ENCODE data around the gene DEUP1. TPM values are rescaled to one million over a fixed set of nuclear protein-coding genes. Genes with fewer than 3 reads are reported as not detected.
"Not testable (repeated sequence)": the region's sequence is repeated elsewhere in the genome, so short reads cannot be mapped to it uniquely, and the experiment has no call there.

DEUP1 gene
- total and polyA plus RNA-seq, 9 of the 15 experiments (the other 6 are each of a cell fraction or from before 2014, with no cell fraction given), result 1.4 to 10.9 (median 9.3) TPM

DNA sequence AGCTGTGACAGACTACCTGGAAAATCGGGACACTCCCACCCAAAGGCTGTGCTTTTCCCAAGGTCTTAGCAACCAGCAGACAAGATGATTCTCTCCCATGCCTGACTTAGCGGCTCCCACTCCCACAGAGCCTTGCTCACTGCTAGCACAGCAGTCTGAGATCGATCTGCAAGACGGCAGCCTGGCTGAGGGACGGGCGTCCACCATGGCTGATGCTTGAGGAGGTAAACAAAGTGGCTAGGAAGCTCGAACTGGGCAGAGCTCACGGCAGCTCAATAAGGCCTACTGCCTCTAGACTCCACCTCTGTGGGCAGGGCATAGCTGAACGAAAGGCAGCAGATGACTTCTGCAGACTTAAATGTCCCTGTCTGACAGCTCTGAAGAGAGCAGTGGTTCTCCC lies 127.7 kb downstream of the DEUP1 start (continued):
- TF ChIP-seq, protein P1, sequence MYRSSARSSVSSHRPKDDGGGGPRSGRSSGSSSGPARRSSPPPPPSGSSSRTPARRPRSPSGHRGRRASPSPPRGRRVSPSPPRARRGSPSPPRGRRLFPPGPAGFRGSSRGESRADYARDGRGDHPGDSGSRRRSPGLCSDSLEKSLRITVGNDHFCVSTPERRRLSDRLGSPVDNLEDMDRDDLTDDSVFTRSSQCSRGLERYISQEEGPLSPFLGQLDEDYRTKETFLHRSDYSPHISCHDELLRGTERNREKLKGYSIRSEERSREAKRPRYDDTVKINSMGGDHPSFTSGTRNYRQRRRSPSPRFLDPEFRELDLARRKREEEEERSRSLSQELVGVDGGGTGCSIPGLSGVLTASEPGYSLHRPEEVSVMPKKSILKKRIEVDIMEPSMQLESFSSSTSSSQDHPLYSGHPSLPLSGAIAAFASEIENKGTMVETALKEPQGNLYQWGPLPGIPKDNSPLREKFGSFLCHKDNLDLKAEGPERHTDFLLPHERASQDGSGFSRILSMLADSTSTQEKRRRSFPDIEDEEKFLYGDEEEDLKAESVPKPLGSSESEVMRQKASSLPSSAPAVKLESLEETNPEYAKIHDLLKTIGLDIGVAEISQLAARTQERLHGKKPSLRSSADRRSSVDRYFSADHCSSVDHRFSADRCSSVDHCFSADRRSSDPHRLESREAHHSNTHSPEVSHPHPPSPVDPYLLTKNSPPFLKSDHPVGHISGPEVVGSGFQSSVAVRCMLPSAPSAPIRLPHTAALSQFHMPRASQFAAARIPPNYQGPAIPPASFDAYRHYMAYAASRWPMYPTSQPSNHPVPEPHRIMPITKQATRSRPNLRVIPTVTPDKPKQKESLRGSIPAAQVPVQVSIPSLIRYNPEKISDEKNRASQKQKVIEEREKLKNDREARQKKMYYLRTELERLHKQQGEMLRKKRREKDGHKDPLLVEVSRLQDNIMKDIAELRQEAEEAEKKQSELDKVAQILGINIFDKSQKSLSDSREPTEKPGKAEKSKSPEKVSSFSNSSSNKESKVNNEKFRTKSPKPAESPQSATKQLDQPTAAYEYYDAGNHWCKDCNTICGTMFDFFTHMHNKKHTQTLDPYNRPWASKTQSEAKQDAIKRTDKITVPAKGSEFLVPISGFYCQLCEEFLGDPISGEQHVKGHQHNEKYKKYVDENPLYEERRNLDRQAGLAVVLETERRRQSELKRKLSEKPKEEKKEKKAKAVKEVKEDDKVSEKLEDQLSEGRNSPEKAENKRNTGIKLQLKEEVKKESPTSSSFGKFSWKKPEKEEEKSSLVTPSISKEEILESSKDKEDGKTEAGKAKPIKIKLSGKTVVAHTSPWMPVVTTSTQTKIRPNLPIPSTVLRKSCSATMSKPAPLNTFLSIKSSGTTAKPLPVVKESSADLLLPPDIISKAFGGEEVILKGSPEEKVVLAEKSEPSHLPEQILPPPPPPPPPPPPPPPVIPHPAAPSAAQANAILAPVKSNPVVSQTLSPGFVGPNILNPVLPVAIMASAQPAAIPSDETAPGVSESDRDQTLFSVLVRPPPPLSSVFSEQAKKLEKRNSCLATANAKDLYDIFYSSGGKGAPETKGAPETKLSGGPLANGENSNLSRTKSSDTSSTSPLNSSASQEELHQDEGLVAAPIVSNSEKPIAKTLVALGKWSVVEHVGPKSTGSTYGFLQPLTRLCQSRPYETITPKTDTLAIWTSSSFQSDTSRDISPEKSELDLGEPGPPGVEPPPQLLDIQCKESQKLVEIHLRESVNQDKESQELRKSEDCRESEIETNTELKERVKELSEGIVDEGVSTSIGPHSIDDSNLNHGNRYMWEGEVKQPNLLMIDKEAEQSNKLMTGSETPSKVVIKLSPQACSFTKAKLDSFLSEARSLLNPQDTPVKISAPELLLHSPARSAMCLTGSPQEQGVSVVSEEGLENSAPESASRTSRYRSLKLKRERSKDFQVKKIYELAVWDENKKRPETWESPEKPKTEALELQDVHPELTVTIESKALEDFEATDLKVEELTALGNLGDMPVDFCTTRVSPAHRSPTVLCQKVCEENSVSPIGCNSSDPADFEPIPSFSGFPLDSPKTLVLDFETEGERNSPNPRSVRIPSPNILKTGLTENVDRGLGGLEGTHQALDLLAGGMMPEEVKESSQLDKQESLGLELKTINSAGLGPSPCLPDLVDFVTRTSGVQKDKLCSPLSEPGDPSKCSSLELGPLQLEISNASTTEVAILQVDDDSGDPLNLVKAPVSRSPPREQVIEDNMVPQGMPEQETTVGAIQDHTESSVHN (IDR thresholded peaks at IDR 0.05; ENCODE audit: borderline replicate concordance in 1 of 2, low read depth in 1 of 2), result no peak

DNA sequence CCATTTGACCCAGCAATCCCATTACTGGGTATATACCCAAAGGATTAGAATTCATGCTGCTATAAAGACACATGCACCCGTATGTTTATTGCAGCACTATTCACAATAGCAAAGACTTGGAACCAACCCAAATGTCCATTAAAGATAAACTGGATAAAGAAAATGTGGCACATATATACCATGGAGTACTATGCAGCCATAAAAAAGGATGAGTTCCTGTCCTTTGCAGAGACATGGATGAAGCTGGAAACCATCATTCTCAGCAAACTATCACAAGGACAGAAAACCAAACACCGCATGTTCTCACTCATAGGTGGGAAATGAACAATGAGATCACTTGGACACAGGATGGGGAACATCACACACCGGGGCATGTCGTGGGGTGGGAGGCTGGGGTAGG lies 133.1 kb downstream of the DEUP1 start:
- DNase-seq (ENCODE audit: extremely low read depth in 1 of 4, low spot score in 3 of 4); CTCF ChIA-PET (ENCODE audit: low intra/inter-chr PET ratio); BruUV-seq (replicated peaks); ATAC-seq; H3K27ac ChIP-seq (ENCODE audit: extremely low read depth, low read depth, low read length); H3K4me1 ChIP-seq (replicated peaks in 1 of 2; ENCODE audit: control insufficient read depth in 2 of 2, insufficient read depth in 2 of 2, low read length in 2 of 2); intact Hi-C loops (cut with micrococcal nuclease); H3K4me2 ChIP-seq (ENCODE audit: insufficient read depth, low read length); H3K79me2 ChIP-seq (ENCODE audit: control insufficient read depth, insufficient read depth, low read length); H3K9me1 ChIP-seq (ENCODE audit: control insufficient read depth, insufficient read depth, low read length); in situ Hi-C loops (cut with MboI); POLR2A ChIA-PET; H2AFZ ChIP-seq (ENCODE audit: low read depth, low read length); H3K4me3 ChIP-seq; H4K20me1 ChIP-seq (replicated peaks; ENCODE audit: control insufficient read depth, insufficient read depth, low read length); H3K9me3 ChIP-seq (replicated peaks; ENCODE audit: control insufficient read depth, insufficient read depth, low read depth, low read length); FAIRE-seq; H3K9ac ChIP-seq (ENCODE audit: insufficient read depth in 1 of 2, low read depth in 2 of 2, low read length in 2 of 2); H3K36me3 ChIP-seq (ENCODE audit: control insufficient read depth, insufficient read depth, low read length); H3K27me3 ChIP-seq (ENCODE audit: control insufficient read depth in 2 of 2, insufficient read depth in 2 of 2, low read length in 2 of 2): not testable (repeated sequence)
- peak; percentile 75 for TF ChIP-seq ZNF146 (CRISPR knock-in tag; IDR thresholded peaks at IDR 0.05; ENCODE audit: unreplicated experiment)
- WGBS (ENCODE audit: insufficient coverage, low coverage, missing lambda C conversion rate), result 11% methylated on average over 3 of the region's 4 CpGs
